NCI-H187 treated with DMSO at 0.1 percent for 48 hours (cell line): ENCODE measurements around the gene TRMT61A.
"Not testable (repeated sequence)": the region's sequence is repeated elsewhere in the genome, so short reads cannot be mapped to it uniquely, and the experiment has no call there.

Source experiments
- DNase-seq: peaks from one replicate; lab custom pipeline; 2025; lab: John Stamatoyannopoulos, UW

TRMT61A gene

GRCh38 chr14:103509864-103510723 lies 18.9 kb upstream of the TRMT61A start:
- DNase-seq: no peak

GRCh38 chr14:103510724-103511693 lies 18.0 kb upstream of the TRMT61A start:
- no peak for DNase-seq

- DNase-seq: not testable (repeated sequence)
Observed at GRCh38 chr14:103512180-103512579, 16.8 kb upstream of the TRMT61A start.

- no peak for DNase-seq
Observed at GRCh38 chr14:103512701-103513611, 16.0 kb upstream of the TRMT61A start.

GRCh38 chr14:103514596-103515421 lies 14.2 kb upstream of the TRMT61A start:
- no peak for DNase-seq

- DNase-seq: no peak
Observed at GRCh38 chr14:103516426-103517173, 12.4 kb upstream of the TRMT61A start.

- DNase-seq: no peak
Observed at GRCh38 chr14:103517174-103517566, 11.8 kb upstream of the TRMT61A start.

GRCh38 chr14:103517721-103518421 lies 11.1 kb upstream of the TRMT61A start:
- no peak for DNase-seq

GRCh38 chr14:103518422-103519042 lies 10.5 kb upstream of the TRMT61A start:
- no peak for DNase-seq

GRCh38 chr14:103519043-103519836 lies 9.8 kb upstream of the TRMT61A start:
- no peak for DNase-seq

- no peak for DNase-seq
Observed at GRCh38 chr14:103519837-103520212, 9.2 kb upstream of the TRMT61A start.

GRCh38 chr14:103520269-103520656 lies 8.7 kb upstream of the TRMT61A start:
- no peak for DNase-seq

- no peak for DNase-seq
Observed at GRCh38 chr14:103520657-103521437, 8.1 kb upstream of the TRMT61A start.

GRCh38 chr14:103521438-103521950 lies 7.5 kb upstream of the TRMT61A start:
- no peak for DNase-seq

- DNase-seq: no peak
Observed at GRCh38 chr14:103521951-103522563, 6.9 kb upstream of the TRMT61A start.
